WTC11 (cell line): ENCODE measurements around the gene IL5.

Source experiments
- CTCF ChIP-seq: fragments of 200-600 bp; IDR thresholded peaks from 2 replicates; pipeline ENCODE4 v1.8.0; 2022; ENCODE audit warnings: antibody characterized with exemption
- GABPB1 ChIP-seq: sonication (generic); formaldehyde crosslinking; IDR thresholded peaks from 2 replicates; pipeline ENCODE4 v1.8.1; 2023; ENCODE audit warnings: mild to moderate bottlenecking, missing genetic modification reagents
- NFATC4 ChIP-seq: fragments of 250-450 bp; sonication (Bioruptor Pico); IDR thresholded peaks from 2 replicates; pipeline ENCODE4 v1.9.0; 2021; ENCODE audit warnings: mild to moderate bottlenecking
- NFE2L1 ChIP-seq: sonication (generic); formaldehyde crosslinking; IDR thresholded peaks from 2 replicates; pipeline ENCODE4 v1.8.1; 2023; ENCODE audit warnings: missing genetic modification reagents
- TF ChIP-seq, protein P1 (sequence below): sonication (generic); formaldehyde crosslinking; IDR thresholded peaks from 2 replicates; pipeline ENCODE4 v1.8.1; 2022; ENCODE audit warnings: missing genetic modification reagents, borderline replicate concordance
- TF ChIP-seq, protein P2 (sequence below): sonication (generic); formaldehyde crosslinking; IDR thresholded peaks from 2 replicates; pipeline ENCODE4 v1.8.1; 2023; ENCODE audit warnings: mild to moderate bottlenecking, missing genetic modification reagents, moderate library complexity

DNA sequence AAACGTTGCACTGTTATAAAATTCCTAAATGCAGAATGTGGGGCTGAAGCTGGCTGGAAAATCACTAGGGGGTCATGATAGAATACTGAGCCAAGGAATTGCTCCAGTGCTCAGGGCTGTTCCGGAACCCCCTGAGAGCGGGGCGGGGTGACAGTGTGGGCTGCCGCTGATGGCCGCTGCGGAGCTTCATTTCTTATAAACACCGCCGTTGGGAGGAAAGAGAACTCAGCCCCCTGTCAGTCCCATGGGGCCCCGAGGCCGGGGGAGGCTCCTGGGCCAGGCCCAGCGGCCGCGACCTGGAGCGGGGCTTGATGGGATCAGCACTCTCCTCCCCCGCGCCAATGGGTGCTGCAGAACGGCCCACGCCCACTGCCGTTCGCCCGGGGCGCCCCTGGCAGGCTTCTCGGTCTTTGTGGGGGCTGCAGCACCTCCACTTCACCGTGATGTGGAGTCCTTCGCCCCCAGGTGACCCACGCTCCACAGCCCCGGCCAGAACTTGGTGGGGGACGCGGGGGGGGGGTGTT lies 47.6 kb downstream of the IL5 start:
- TF ChIP-seq NFATC4 (CRISPR knock-in tag), result no peak
- TF ChIP-seq, protein P1, sequence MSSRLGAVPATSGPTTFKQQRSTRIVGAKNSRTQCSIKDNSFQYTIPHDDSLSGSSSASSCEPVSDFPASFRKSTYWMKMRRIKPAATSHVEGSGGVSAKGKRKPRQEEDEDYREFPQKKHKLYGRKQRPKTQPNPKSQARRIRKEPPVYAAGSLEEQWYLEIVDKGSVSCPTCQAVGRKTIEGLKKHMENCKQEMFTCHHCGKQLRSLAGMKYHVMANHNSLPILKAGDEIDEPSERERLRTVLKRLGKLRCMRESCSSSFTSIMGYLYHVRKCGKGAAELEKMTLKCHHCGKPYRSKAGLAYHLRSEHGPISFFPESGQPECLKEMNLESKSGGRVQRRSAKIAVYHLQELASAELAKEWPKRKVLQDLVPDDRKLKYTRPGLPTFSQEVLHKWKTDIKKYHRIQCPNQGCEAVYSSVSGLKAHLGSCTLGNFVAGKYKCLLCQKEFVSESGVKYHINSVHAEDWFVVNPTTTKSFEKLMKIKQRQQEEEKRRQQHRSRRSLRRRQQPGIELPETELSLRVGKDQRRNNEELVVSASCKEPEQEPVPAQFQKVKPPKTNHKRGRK, result no peak
- TF ChIP-seq CTCF, result no peak
- no peak; the same call in 1 of the 2 replicates for TF ChIP-seq GABPB1 (CRISPR knock-in tag)
- TF ChIP-seq, protein P2, sequence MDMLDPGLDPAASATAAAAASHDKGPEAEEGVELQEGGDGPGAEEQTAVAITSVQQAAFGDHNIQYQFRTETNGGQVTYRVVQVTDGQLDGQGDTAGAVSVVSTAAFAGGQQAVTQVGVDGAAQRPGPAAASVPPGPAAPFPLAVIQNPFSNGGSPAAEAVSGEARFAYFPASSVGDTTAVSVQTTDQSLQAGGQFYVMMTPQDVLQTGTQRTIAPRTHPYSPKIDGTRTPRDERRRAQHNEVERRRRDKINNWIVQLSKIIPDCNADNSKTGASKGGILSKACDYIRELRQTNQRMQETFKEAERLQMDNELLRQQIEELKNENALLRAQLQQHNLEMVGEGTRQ, result no peak
- no peak for TF ChIP-seq NFE2L1 (CRISPR knock-in tag)
